A673 (cell line): ENCODE measurements around the gene ANKRD18A. TPM values are rescaled to one million over a fixed set of nuclear protein-coding genes. Genes with fewer than 3 reads are reported as not detected.

ENCODE experiments used
- BruUV-seq: library from RNA; stranded (reverse); fragments of 400-500 nt; replicated peaks from 2 replicates; lab custom pipeline; 2021; lab: Mats Ljungman, UMichigan
- CTCF ChIA-PET: fragments of 300-600 bp; sonication (Branson Sonifier 250); formaldehyde crosslinking; loops from one replicate; lab custom pipeline; 2022; ENCODE audit warnings: antibody characterized with exemption; lab: Charles Lee
- POLR2A ChIA-PET: fragments of 300-600 bp; sonication (Branson Sonifier 250); formaldehyde crosslinking; loops from one replicate; lab custom pipeline; 2022; ENCODE audit warnings: antibody characterized with exemption; ENCODE audit not compliant: low non-redundant PET; lab: Charles Lee
- DNase-seq: peaks from one replicate; pipeline ENCODE4 v3.0.0-alpha.2; 2015; ENCODE audit warnings: low spot score
- H3K27ac ChIP-seq: fragments of 200-600 bp; sonication (generic); 2 replicates; pipeline ENCODE4 v1.5.1; 2016; ENCODE audit warnings: mixed run types, low read depth, mild to moderate bottlenecking, mixed read lengths, antibody characterized with exemption, low read length; ENCODE audit not compliant: poor library complexity, severe bottlenecking
- H3K27me3 ChIP-seq: fragments of 200-600 bp; sonication (generic); replicated peaks from 2 replicates; pipeline ENCODE4 v1.6.1; 2017; ENCODE audit warnings: mixed run types, low read depth, mild to moderate bottlenecking, mixed read lengths, antibody characterized with exemption, low read length; ENCODE audit not compliant: insufficient read depth, poor library complexity
- H3K36me3 ChIP-seq: fragments of 200-600 bp; sonication (generic); 2 replicates; pipeline ENCODE4 v1.6.1; 2016; ENCODE audit warnings: mixed run types, mild to moderate bottlenecking, mixed read lengths, antibody characterized with exemption, low read length; ENCODE audit not compliant: insufficient read depth, poor library complexity, severe bottlenecking
- H3K4me1 ChIP-seq: fragments of 200-600 bp; sonication (generic); 2 replicates; pipeline ENCODE4 v1.6.1; 2017; ENCODE audit warnings: mixed run types, mild to moderate bottlenecking, mixed read lengths, antibody characterized with exemption, low read length; ENCODE audit not compliant: insufficient read depth, poor library complexity, severe bottlenecking
- H3K4me3 ChIP-seq: fragments of 200-600 bp; sonication (generic); 2 replicates; pipeline ENCODE4 v1.5.1; 2016; ENCODE audit warnings: low read depth, mixed run types, mild to moderate bottlenecking, mixed read lengths, low read length; ENCODE audit not compliant: poor library complexity, severe bottlenecking
- H3K9me3 ChIP-seq: fragments of 200-600 bp; sonication (generic); 2 replicates; pipeline ENCODE4 v1.6.1; 2016; ENCODE audit warnings: mixed run types, low read depth, mild to moderate bottlenecking, mixed read lengths, antibody characterized with exemption, low read length; ENCODE audit not compliant: poor library complexity, severe bottlenecking
- EZH2 ChIP-seq: fragments of 200-600 bp; sonication (generic); IDR thresholded peaks from 2 replicates; pipeline ENCODE4 v1.6.1; 2017; ENCODE audit warnings: borderline replicate concordance, low read depth, mild to moderate bottlenecking, mixed read lengths, antibody characterized with exemption, low read length; ENCODE audit not compliant: poor library complexity, severe bottlenecking
- intact Hi-C: fragments of 100-400 bp; cut with micrococcal nuclease; formaldehyde crosslinking; loops from one replicate; pipeline ENCODE4 v1.10.0; 2022; ENCODE audit not compliant: unreplicated experiment
- total RNA-seq: library from RNA; stranded (reverse); gene quantifications from 2 replicates; pipeline ENCODE4 v1.2.3, GENCODE V29; 2021
- TF ChIP-seq, protein P1 (sequence below): fragments of 300-800, 200-600 bp; sonication (generic); conservative IDR thresholded peaks from 2 replicates; pipeline ENCODE4 v1.5.1; 2017; ENCODE audit warnings: low read depth, mild to moderate bottlenecking, antibody characterized with exemption, low read length, moderate library complexity, mixed read lengths

ANKRD18A gene
- total RNA-seq, 1 experiment from 2014 or later, result not detected

- Histone ChIP-seq H3K36me3 (no peaks in the 10 kb centered on the region), H3K27me3 (peaks cover 7% of the 10 kb centered on the region), H3K4me1 (no peaks in the 10 kb centered on the region), H3K4me3 (no peak overlapping the region), H3K27ac (no peak overlapping the region), H3K9me3 (no peaks in the 10 kb centered on the region)
- no TSS peak for BruUV-seq
- no peak for TF ChIP-seq EZH2
- TF ChIP-seq, protein P1, sequence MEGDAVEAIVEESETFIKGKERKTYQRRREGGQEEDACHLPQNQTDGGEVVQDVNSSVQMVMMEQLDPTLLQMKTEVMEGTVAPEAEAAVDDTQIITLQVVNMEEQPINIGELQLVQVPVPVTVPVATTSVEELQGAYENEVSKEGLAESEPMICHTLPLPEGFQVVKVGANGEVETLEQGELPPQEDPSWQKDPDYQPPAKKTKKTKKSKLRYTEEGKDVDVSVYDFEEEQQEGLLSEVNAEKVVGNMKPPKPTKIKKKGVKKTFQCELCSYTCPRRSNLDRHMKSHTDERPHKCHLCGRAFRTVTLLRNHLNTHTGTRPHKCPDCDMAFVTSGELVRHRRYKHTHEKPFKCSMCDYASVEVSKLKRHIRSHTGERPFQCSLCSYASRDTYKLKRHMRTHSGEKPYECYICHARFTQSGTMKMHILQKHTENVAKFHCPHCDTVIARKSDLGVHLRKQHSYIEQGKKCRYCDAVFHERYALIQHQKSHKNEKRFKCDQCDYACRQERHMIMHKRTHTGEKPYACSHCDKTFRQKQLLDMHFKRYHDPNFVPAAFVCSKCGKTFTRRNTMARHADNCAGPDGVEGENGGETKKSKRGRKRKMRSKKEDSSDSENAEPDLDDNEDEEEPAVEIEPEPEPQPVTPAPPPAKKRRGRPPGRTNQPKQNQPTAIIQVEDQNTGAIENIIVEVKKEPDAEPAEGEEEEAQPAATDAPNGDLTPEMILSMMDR, result no peak
- ChIA-PET POLR2A (no interaction called here), CTCF (no interaction called here)
- DNase-seq, result no peak
- intact Hi-C loops, result loop anchor here (10.0 kb wide), 1 partner anchor 53 kb away; no protein-coding TSS in a partner anchor
Observed at GRCh38 chr9:38652044-38652443, 31.6 kb upstream of the ANKRD18A start.

- H3K27ac ChIP-seq, result no peak overlapping the region
- CTCF ChIA-PET, result no interaction called here
- TF ChIP-seq EZH2, result no peak
- TF ChIP-seq, protein P1, result no peak
- no peaks in the 10 kb centered on the region for H3K4me1 ChIP-seq
- no peaks in the 10 kb centered on the region for H3K9me3 ChIP-seq
- H3K4me3 ChIP-seq, result no peak overlapping the region
- H3K36me3 ChIP-seq, result no peaks in the 10 kb centered on the region
- no peak for DNase-seq
- POLR2A ChIA-PET, result no interaction called here
- peaks cover 5% of the 10 kb centered on the region for H3K27me3 ChIP-seq
- BruUV-seq, result no TSS peak
- intact Hi-C loops, result loop anchor here (10.0 kb wide), 1 partner anchor 53 kb away; no protein-coding TSS in a partner anchor
Observed at GRCh38 chr9:38651400-38652042, 31.1 kb upstream of the ANKRD18A start.

DNA sequence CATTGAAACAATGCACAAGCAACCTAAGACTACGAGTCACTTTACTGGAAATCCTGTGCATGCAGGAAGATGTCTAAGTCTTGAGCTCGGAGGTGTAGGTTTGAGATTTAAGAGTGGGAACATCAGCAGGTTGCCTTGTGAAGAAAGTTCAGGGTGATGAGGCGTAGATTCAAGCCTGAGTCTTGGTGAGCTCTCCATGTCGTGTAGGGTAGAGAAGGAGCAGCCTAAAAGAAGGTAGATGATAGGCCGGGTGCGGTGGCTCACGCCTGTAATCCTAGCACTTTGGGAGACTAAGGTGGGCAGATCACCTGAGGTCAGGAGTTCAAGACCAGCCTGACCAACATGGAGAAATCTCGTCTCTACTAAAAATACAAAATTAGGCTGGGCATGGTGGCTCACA, 30.2 kb upstream of the ANKRD18A start:
- Histone ChIP-seq H3K27me3 (peaks cover 5% of the 10 kb centered on the region), H3K36me3 (no peaks in the 10 kb centered on the region), H3K4me1 (no peaks in the 10 kb centered on the region), H3K4me3 (no peak overlapping the region), H3K9me3 (no peaks in the 10 kb centered on the region), H3K27ac (no peak overlapping the region)
- ChIA-PET POLR2A (no interaction called here), CTCF (no interaction called here)
- no TSS peak for BruUV-seq
- DNase-seq, result no peak
- TF ChIP-seq, protein P1, result no peak
- TF ChIP-seq EZH2, result no peak
- intact Hi-C loops, result loop anchor here (10.0 kb wide), 1 partner anchor 54 kb away; no protein-coding TSS in a partner anchor
